Heart right ventricle (tissue), 16 donors: ENCODE results near the gene ANKRD33. TPM values are rescaled to one million over a fixed set of nuclear protein-coding genes. Genes with fewer than 3 reads are reported as not detected.
A peak's percentile ranks its signal among the peaks of the same experiment; 100 is the strongest.

ENCODE experiments used
- ATAC-seq, 8 donors: fragments of 200-7000 bp; cut with Tn5 transposase; one replicate each; pipeline ENCODE4 v1.9.1; 2020; ENCODE audit warnings: mild to moderate bottlenecking in 8 of 8, moderate library complexity in 8 of 8, moderate number of reproducible peaks in 1 of 8
- DNase-seq, 2 donors: peaks; one replicate each; pipeline ENCODE4 v3.0.0-alpha.2; 2020
- H3K27ac ChIP-seq, 10 donors: fragments of 200-600 bp; sonication (generic) in 2 of 10; one replicate each; pipeline versions ENCODE4 v1.5.0 to v1.8.0; 2020 to 2022; ENCODE audit warnings: mild to moderate bottlenecking in 3 of 10
- H3K27me3 ChIP-seq, 7 donors: fragments of 200-600 bp; one replicate each; pipeline ENCODE4 v1.8.0; 2021 to 2022; ENCODE audit warnings: mild to moderate bottlenecking in 2 of 7
- H3K36me3 ChIP-seq, 9 donors: fragments of 200-600 bp; sonication (generic) in 1 of 9; one replicate each; pipeline versions ENCODE4 v1.5.0 to v1.8.0; 2020 to 2022; ENCODE audit warnings: mild to moderate bottlenecking in 2 of 9
- H3K4me1 ChIP-seq, 9 donors: fragments of 200-600 bp; sonication (generic) in 1 of 9; one replicate each; pipeline versions ENCODE4 v1.5.0 to v1.8.0; 2020 to 2022; ENCODE audit warnings: mild to moderate bottlenecking in 4 of 9
- H3K4me3 ChIP-seq, 10 donors: fragments of 200-600 bp; sonication (generic) in 2 of 10; one replicate each; pipeline versions ENCODE4 v1.5.0 to v1.8.0; 2020 to 2022; ENCODE audit warnings: mild to moderate bottlenecking in 7 of 10, moderate library complexity in 2 of 10
- H3K9me3 ChIP-seq, 11 donors: fragments of 200-600 bp in 10 of 11; sonication (generic) in 2 of 11; one replicate each; pipeline versions ENCODE4 v1.5.0 to v1.8.0; 2013 to 2022; ENCODE audit warnings: mild to moderate bottlenecking in 2 of 11, control low read depth in 1 of 11, moderate library complexity in 1 of 11
- CTCF ChIP-seq, 9 donors: fragments of 200-600 bp; sonication (generic) in 2 of 9; IDR thresholded peaks; one replicate each; pipeline versions ENCODE4 v1.5.0 to v1.8.0; 2021 to 2022; ENCODE audit warnings: antibody characterized with exemption in 9 of 9, mild to moderate bottlenecking in 5 of 9, moderate library complexity in 1 of 9
- WGBS, 2 donors: extraction: QIAGEN DNeasy Blood & Tissue Kit; methylation state at CpG; one replicate each; pipeline ENCODE4 v1.1.7; 2013; ENCODE audit warnings: inconsistent platforms in 1 of 2; 5-methylcytosine and 5-hydroxymethylcytosine counted together
- intact Hi-C, 10 donors: fragments of 100-400 bp; cut with DNase I; formaldehyde crosslinking; loops; one replicate each; pipeline versions ENCODE4 v1.11.1 to v1.14.2; 2022
- polyA plus RNA-seq, 2 donors: library from polyadenylated mRNA; stranded (reverse); fragments of 200-250 nt; gene quantifications; one replicate each; pipeline ENCODE4 v1.2.3, GENCODE V29; 2013
- total RNA-seq, 10 donors: library from RNA; stranded (reverse); fragmentation: NEBNext Ultra II Directional in 3 of 10; extraction: Animal tissue kit (Norgen Biotek cat#: 25700) in 3 of 10; gene quantifications; one replicate each; pipeline versions ENCODE4 v1.2.1 to v1.2.4, GENCODE V29; 2021 to 2023
- donor health status: Arrhythmogenic right ventricular cardiomyopathy.
- donor health status: ischemic (EF 13 %, LVEDD 7.1; RV severe dilation, severe dysfunction).
- donor health status: healthy with polysubstance abuse.
- donor health status: DM: no; HTN: yes; CAD: no.
- donor health status: DM: no; HTN: no; CAD: no.
- donor health status: ischemic (EF 25% LVEDD 6.9; RV normal size, moderate dysfunction).
- donor health status: ischemic (EF 25% LVEDD 5.7; RV mildly dilated, moderate dysfunction).
- donor health status: healthy.
- donor health status: DM: yes; HTN: yes; CAD: no.
- donor health status: Ischemic cardiomyopathy.
- donor health status: ischemic (EF 35%, LVEDD 5.7; RV mildly dilated, moderate dysfunction).
- donor health status: nonischemic (EF 11% LVEDD 7.7; RV severe dilation, severe dysfunction).
- donor health status: DM: yes; HTN: yes; CAD: no.
- donor health status: PGD.
- donor health status: ischemic (EF 29% LVEDD 5.4; RV normal size, mild dysfunction).
- donor health status: nonischemic (EF 23%, LVEDD 6.1; RV moderate dilation, normal function).

Gene ANKRD33
- total and polyA plus RNA-seq, 12 donors, result 0.01 TPM; not detected in 11

GRCh38 chr12:51915951-51916350 is 28.0 kb downstream of the ANKRD33 start:
- TF ChIP-seq CTCF (IDR thresholded peaks at IDR 0.05), result no peak
- Histone ChIP-seq H3K4me3 (no peak overlapping the region), H3K9me3 (no peaks in the 10 kb centered on the region), H3K4me1 (peaks cover 7 to 66% (median 43%) of the 10 kb centered on the region in 9 donors), H3K36me3 (peaks cover 0 to 76% (median 13%) of the 10 kb centered on the region in 9 donors), H3K27me3 (no peaks in the 10 kb centered on the region), H3K27ac (no peak overlapping the region)
- WGBS, 2 donors, result 98 to 100% methylated on average over 11 of the region's 11 CpGs
- ATAC-seq (no peak), DNase-seq (no peak)
- intact Hi-C loops, result no loop called here

GRCh38 chr12:51917041-51917590 is 29.2 kb downstream of the ANKRD33 start:
- WGBS, 2 donors, result 87 to 88% methylated on average over 10 of the region's 10 CpGs
- Histone ChIP-seq H3K27ac (peak overlapping the region in 2 of 10 donors; percentile 26 to 64), H3K4me1 (peaks cover 7 to 61% (median 34%) of the 10 kb centered on the region in 9 donors), H3K9me3 (no peaks in the 10 kb centered on the region), H3K4me3 (no peak overlapping the region), H3K36me3 (peaks cover 0 to 79% (median 13%) of the 10 kb centered on the region in 9 donors), H3K27me3 (no peaks in the 10 kb centered on the region)
- no peak for TF ChIP-seq CTCF (IDR thresholded peaks at IDR 0.05)
- intact Hi-C loops, result no loop called here
- DNase-seq (no peak), ATAC-seq (no peak)

GRCh38 chr12:51917746-51918453 is 30.0 kb downstream of the ANKRD33 start:
- ATAC-seq (peak in 3 of 8 donors; percentile 9 to 16 (median 12)), DNase-seq (peak in 1 of 2 donors; percentile 30)
- Histone ChIP-seq H3K4me1 (peaks cover 13 to 61% (median 36%) of the 10 kb centered on the region in 9 donors), H3K27me3 (no peaks in the 10 kb centered on the region), H3K4me3 (no peak overlapping the region), H3K36me3 (peaks cover 0 to 78% (median 13%) of the 10 kb centered on the region in 9 donors), H3K9me3 (no peaks in the 10 kb centered on the region), H3K27ac (peak overlapping the region in 5 of 10 donors; percentile 7 to 64 (median 26))
- WGBS, 2 donors, result 45 to 54% methylated on average over 16 of the region's 16 CpGs
- TF ChIP-seq CTCF (IDR thresholded peaks at IDR 0.05), result no peak
- intact Hi-C loops, result no loop called here

- ATAC-seq (no peak), DNase-seq (no peak)
- Histone ChIP-seq H3K4me1 (peaks cover 13 to 68% (median 40%) of the 10 kb centered on the region in 9 donors), H3K27me3 (no peaks in the 10 kb centered on the region), H3K9me3 (no peaks in the 10 kb centered on the region), H3K27ac (no peak overlapping the region), H3K4me3 (no peak overlapping the region), H3K36me3 (peaks cover 0 to 63% (median 13%) of the 10 kb centered on the region in 9 donors)
- intact Hi-C loops, result loop anchor here in 1 of 10 donors (5.0 to 10.0 kb wide), 2 partner anchors 33 to 55 kb away; partner anchors contain the start of gene ANKRD33
- 93 to 95% methylated on average over 2 of the region's 2 CpGs for WGBS, 2 donors
- no peak for TF ChIP-seq CTCF (IDR thresholded peaks at IDR 0.05)
These were observed 32.1 kb downstream of the ANKRD33 start for GRCh38 chr12:51920046-51920445.
